Measurements from ENCODE around the gene KAZN.

KAZN gene

DNA sequence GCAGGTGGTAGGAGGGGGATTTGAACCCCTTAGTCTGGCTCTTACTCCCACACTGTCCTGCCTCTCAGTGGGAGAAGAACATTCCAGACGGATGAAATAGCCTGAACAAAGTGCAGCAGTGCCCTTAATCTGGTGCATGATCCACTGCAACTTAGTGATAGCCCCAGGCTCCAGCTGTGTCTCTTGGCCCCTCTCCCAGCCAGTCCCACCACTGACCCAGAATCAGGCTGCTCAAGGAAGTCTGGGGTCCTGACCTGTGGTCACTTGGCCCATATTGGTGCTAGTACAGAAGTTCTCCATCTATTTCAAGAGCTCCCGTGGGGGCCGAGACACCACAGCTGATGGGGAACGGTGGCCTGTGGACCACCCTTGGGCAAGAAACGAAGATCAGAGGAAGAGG is 255.0 kb downstream of the KAZN start:
- no peak for DNase-seq (ENCODE audit: low read depth)

DNA sequence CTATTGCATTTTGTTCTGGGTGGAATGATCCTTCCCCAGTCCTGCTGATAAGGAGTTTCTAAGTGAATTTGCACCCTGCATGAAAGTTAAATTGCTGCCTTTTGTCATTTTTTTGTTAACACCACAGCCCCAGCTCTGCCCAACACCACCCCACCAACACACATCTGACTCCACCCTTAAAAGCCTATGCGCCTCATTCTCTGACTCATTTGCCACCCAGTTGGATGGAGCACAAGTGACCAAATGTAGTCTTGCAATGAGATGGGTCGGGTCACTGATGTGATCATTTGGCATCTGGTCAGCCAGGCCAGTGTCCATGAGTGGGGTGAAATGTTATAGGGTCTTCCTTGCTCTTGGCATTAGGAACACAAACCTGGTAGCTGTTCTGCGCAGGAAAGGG is 256.8 kb downstream of the KAZN start:
- DNase-seq (ENCODE audit: low read depth) = peak; percentile 27

DNA sequence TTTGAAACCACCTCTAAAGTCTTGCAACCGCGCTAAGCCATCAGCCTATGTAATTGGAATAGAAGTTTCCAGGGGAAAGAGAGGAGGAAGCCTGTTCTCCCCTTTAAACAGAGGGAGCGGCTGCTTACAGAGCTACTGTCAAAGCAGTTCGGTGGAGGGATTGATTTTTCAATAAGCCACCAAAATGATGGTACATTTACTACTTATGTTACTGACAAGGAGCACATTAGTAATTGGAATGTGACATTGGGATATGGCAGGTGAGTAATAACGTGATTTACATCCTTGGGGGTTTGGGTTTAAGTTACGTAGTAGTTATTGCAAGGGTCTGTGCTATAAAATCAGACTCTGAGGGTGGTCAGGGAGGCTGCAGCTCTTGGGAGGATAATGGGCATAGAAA is 257.3 kb downstream of the KAZN start:
- no peak for DNase-seq (ENCODE audit: low read depth)

DNA sequence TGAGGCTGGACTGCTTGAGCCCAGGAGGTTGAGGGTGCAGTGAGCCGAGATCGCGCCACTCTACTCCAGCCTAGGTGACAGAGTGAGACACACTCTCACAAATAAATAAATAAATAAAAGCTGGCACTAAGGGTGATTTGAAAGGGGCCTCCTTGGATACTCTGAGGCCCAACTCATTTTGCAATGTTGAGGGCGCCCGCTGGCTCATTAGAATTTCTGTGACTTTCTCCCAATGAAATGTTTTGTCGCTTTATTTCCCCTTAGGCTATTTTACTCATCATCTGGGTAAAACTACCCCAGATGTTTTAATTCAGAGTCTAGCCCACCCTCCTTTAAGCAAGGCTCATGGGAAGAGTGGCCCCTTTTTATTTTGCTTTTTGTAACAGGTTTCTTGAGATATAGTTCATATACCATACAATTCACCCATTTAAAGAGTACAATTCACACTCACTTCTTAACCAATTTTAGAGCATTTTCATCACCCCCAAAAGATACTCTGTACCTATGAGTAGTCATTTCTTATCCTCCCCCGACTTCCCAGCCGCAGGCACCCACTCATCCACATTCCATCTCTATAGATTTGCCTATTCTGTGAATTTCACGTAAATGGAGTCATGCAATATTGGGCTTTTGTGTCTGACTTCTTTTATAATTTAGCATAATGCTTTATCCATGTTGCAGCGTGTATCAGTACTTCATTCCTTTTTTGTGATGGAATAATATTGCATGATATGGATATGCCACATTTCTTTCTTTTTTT is 259.1 kb downstream of the KAZN start:
- no peak for DNase-seq (ENCODE audit: low read depth)

DNA sequence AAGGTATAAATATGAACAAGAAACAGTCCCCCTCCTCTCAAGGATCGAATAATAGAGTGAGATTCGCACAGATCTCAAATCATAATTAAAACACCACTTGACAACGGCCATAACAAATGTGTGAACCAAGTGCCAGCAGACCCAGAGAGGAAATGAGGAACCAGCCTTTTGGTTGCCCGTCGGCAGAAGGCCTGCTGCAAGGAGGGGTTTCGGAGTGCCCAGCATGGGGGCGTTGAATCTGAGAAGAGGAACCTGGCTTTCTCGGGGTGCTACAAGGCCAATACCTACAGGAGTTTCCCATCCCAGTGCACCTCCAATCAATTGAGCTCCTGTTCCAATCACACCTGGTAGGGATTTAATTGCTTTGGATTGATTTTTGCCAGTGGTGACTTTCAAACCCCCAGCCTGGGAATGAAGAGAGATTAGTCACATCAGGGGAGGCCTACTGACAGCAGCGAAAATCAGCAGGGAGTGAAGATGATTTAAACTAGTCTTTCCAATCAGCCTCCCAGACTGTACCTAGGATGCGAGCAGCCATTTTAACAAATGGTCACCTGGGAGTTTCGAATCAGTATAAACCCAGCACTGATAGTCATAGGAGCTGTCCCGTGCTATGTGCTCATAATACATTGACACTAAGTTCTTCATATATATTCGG is 263.8 kb downstream of the KAZN start:
- DNase-seq (ENCODE audit: low read depth) = no peak

DNA sequence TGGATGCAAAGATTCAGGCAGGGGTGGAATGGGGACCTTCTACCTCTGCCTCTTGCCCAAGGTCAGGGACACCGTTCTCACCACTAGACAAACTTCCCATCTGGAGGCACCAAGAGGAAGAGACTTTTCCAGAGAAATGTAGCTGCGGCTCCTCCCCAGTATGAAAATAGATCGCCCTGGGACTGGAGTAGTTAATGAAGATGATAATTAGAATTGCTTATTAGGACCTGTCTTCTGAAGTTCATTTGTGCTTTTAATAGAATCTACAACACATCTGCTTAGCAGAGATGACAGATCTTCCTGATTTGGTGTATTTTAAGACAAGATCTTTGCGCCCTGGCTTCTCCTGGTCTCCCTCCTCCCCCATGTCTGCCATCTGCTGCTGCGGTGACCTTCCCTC is 266.6 kb downstream of the KAZN start:
- DNase-seq (ENCODE audit: low read depth) = no peak

DNA sequence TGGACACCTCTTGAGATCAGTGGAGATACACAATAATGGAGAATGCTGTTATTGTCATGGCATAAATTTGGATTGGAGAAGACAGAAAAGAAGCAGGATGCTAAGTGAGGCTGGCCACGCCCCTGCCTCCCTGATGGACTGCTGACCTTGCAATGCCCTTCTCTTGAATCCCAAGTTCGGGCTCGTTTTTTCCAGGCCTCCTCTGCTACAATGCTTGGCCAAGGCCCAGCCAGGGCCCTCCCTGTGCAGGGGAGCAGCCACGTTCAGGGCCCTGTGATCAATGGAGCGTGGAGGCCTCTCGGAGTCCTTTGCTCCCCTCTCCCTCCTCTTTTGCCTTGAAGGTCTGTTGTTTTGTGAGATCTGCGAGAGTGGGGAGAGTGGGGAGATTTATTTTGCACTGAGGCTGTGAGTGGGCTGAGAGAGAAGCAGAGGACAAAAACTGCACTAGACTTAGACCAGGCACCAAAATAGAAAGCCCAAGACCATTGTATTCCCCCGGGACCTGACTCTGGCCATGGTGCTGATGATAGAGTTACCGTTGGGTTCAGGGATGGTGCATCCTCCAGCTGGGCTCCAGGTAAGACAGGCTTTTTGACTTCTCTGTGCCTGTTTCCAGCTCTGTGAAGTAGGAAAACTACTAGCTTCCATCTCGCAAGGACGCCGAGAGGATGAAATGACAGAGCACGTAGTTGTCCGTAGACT is 268.6 kb downstream of the KAZN start:
- no peak for DNase-seq (ENCODE audit: low read depth)

DNA sequence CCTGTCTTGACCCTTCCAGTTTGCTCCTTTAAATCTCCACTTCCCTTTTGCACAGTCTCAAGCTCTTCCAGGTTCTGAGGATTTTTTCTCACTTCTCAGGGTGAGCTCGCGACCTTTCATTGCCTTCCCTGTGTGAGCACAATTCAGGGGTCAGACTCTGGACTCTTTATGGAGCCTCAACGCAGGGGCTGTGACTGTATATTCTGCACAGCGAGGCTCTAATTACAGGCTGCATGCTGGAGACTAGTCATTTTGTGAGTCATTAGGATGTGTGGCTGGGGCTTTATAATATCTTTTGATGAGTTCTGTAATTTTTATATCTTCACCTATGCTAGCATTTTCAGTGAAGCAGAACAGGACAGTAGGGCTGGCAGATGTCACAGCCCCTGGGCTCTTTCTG is 270.7 kb downstream of the KAZN start:
- DNase-seq (ENCODE audit: low read depth) = peak; percentile 18

DNA sequence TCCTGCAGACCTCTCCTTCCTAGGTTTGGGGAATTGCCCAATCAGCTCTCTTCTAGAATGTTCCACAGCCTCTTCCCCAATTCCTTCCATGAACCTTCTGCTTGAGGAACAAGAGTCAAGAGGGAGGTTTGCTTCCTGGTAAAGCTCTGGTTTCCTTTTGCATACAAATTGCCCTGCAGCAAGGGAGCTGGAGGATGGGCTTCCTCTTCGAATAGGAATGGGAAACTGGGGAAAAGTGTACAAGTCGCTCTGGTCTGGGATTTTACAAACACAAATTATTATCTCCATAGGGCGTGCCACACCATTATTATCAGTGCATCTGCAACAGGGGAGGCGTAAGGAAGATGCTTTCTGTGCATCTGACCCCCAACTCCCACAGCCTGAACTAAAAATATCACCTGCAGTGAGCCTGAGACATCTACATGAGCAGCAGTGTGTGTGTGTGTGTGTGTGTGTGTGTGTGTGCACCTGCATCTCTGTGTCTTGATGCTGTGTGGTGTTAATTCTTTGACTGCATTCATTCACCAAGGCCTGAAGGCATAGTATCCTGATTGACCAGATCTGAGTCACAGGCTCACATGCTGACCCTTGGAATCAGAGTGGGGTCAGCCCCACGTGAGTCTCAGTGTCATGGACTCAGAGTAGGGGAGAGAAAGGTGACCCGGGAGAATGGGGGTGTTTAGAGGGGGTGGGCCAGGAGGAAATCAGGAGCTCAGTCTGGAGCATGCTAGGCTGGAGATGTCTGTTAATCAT is 272.9 kb downstream of the KAZN start:
- DNase-seq (ENCODE audit: low read depth) = no peak

DNA sequence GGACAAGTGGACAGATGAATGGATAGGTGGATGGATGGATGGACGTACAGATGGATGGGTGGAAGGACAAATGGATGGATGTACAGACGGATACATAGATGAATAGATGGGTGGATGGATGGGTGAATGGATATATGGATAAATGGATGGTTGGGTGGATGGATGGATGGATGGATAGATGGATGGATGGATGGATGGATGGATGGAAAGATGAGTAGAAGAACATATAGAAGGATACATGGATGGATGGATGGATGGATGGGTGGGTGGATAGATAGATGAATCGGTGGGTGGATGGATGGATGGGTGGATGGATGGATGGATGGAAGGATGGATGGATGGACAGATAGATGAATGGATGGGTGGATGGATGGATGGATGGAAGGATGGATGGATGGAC is 274.3 kb downstream of the KAZN start:
- no peak for DNase-seq (ENCODE audit: low read depth)

DNA sequence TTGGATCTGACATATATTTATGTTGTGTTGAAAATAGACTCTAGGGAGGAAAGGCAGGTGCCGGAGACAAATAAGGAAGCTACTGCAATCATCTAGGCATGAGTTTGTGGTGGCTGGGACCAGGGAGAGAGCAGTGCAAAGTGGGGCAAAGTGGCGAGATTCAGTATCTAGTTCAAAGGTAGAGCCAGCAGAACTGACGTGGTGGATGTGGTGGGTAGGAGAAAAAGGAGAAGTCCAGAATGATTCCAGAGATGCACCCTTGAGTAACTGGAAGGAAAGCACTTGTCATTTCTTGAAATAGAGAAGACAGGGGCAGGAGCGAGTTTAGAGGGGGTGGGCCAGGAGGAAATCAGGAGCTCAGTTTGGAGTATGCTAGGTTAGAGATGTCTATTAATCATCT is 275.2 kb downstream of the KAZN start:
- DNase-seq (ENCODE audit: low read depth) = no peak

DNA sequence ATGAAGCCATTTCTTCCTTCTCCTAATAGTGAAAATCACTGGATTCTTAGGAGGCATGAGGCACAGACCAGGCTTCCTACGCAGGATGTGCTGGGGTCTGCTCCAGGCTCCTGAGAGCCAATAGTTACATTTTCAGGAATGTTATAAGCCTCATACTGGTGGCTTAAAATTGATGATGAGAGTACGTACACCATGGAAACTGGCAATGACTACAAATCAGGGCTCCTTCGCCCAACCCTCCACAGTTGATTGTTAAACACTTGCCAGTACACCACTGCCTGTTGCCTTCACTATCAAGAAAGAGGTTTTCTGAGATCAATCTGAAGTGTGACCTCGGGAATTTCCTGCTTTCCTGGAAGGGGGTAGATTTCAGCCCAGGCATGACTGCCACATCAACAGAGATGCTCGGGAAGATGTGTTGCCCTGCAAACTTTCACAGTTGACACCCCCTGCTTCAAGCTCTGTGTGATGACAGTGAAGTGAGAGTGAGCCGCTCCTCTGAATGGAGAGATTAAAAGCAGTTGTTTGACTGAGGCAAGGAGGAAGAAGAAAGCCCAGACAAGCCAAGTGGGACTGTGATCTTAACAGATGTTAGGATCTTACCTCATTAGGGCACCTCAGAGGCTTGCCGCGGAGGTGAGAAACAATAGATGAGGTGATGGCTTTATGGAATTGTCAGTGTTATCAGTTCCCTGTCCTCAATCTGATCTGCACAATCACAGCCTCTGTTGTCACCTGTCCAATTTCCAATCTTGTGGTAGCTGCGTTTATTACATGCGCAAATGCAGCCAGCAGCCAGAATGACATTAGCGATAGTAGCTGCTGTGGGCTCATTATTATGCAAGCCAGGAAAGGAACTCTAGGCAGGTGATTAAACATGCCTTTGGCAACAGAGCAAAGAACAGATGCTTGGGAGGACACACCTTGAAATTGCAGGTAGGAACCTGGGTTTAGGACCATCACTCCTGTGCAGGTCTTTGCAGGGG is 277.3 kb downstream of the KAZN start:
- DNase-seq (ENCODE audit: low read depth) = no peak

DNA sequence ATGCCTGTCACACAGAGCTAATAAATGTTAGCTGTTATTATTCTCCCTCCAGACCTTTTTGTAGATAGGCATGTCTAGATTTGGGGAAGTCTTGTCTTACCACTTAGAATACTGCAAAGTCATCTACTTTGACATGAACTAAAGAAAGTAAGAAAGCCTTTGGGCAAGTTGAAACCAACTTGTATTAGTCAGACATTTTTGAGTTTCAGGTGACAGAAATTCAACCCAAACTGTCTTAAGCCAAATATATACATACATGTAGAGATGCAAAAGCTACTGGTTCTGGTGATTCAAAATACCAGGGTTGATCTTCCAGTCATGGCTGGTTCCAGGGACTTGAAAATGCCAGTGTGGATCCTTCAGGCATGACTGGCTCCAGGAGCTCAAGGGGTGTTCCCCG is 278.3 kb downstream of the KAZN start:
- no peak for DNase-seq (ENCODE audit: low read depth)

DNA sequence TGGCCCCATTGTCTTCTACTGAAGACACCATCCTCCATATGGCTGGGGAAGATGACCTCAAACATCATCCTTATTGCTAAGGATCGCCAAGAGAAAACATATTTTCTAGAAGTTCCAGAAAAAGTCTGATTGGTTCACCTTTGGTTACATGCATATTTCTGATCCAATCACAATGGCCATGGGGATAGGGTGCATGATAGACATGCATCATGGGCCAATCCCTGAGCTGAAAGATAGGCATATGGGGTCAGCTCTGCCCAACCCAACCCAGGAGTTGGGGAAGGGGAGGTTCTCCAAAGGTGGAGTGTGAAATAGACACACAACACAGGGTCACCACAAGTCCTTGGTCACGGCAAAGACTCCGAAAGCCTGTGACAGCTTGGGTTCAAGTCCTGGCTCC is 278.7 kb downstream of the KAZN start:
- DNase-seq (ENCODE audit: low read depth) = no peak

DNA sequence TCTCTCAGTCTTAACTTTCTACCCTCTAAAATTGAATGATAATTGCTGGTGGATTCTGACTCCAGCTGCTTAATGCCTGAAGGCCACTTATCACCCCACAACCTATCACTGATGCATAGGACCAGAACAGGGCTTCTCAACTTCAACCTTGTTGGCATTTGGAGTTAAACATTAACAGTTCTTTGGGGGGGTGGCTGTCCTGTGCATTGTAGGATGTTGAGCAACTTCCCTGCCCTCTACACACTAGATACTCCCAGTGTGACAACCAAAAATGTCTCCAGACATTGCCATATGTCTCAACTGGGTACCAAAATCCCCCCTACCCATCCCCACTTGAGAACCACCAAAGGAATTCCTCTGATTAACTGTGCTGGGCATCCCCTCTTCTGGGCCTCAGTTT is 279.6 kb downstream of the KAZN start:
- no peak for DNase-seq (ENCODE audit: low read depth)

DNA sequence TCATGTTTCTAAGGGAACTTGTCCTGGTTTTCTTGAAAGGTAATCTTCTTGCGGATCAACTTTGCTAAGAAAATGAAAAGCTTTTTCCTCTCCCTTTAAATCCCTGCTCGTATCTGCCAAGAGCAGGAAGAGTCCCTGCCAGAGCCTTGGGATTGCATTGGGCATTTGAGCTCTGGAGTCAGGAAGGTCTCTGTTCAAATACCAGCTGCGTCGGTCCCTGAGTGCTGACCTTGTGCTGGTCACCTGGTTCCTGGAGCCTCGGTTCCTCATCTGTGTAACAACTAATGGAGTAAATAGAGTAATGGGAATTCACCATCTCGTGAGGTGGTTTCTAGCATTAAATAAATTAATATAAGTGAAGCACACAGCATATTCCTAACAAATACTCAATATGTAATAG is 280.5 kb downstream of the KAZN start:
- no peak for DNase-seq (ENCODE audit: low read depth)

DNA sequence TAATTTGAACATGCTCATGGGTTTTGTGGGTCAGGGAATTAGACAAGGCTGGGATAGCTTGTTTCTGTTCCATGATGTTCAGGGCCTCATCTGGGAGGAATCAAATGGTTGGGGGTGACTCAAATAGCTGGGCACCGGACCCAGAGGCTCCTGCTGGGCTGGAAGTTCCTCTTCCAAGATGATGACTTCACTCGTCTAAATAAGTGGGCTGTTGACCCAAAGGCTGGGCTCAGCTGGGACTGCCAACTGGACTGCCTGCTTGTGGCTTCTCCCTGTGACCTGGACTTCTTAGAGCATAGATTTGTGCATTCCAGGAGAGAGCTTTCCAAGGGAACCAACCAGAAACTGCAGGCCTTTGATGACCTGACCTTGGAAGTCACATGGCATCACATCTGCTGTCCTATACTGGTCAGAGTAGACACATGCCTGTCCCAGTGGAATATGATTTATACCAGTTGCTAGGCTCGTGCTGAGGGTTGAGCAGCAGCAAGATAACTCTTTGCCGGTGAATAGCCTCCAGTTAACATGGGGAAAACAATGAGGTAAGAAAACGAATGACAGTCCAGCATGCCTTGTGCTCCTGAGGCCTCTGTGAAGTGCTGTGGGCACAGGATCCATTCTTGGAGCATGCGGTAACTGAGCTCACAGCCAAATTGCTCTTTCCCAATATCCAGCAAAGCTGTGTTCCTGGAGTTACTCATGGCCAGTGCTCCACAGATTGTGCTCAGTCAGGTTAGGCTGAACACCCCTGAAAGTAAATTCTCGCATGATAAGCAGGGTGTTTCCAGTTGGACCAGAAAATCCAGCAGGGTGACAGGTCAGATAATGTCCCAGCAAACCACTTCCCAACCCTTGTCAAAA is 282.2 kb downstream of the KAZN start:
- DNase-seq (ENCODE audit: low read depth) = peak; percentile 94

DNA sequence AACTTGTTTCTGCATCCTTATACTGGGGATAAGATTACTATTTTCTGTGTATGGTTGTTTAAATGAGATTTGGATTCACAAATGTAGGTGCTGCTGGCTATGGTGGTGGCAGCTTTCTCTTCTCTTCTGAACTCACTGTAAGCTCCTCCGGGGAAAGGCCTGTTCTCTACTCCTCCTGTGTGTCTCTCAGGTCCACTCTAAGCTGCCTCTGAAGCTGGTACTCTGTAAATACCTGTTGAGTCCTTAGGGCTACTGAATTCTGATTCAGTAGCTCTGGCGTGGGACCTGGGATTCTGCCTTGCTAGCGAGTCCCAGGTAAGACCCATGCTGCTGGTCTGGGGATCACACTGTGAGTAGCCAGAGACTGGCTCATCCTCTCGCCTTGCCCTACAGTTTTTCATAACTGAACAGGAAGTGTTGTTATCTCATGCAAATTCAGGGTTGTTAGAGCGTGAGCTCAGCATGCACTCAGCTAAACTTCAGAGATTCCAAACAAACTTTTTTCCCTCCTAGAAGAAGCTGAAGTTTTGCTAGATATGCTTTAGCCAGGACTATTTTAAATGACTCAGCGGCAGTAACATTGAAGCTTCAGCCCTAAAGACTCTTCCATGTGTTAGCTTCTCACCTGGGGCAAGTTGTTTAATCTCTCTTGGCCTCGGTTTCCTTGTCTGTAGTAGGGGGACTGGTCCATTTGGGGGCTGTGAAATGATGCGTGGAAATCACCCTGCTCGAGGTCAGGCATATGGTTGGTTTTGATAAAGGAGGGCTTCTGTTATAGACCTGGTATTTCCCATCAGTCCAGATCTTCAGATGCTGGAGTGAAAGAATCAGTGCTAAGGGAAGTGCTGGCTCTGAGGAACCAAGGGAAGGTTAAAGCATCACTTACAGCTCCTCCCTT is 283.5 kb downstream of the KAZN start:
- no peak for DNase-seq (ENCODE audit: low read depth)

DNA sequence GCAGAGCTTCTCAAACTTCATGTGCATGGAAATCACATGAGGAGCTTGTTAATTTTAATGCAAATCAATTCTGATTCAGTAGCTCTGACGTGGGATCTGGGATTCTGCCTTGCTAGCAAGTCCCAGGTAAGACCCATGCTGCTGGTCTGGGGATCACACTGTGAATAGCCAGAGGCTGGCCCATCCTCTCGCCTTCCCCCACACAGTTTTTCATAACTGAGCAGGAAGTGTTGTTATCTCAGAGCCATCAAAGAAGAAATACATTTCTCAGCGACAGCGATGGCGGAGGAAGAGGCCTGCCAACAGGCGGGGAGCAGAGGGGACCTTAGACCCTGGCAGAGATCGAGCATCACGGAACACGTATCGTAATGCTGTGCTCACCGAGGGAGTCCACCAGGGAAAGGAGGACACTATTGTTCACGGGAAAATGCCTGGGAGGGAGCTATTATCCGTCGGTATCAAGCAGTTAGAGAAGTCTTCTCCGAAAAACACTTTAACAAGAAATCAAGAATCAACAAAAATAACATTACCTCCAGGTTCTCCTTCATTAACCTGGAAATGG is 286.2 kb downstream of the KAZN start:
- DNase-seq (ENCODE audit: low read depth) = no peak
